Measurements from ENCODE around the gene SRP19. TPM values are rescaled to one million over a fixed set of nuclear protein-coding genes. Genes with fewer than 3 reads are reported as not detected.
A peak's percentile ranks its signal among the peaks of the same experiment; 100 is the strongest.

The SRP19 gene
- total and polyA plus RNA-seq, 12 donors, result 18.4 to 247 (median 77.1) TPM

- Histone ChIP-seq H3K4me1 (replicated peaks in 1 of 2) (peaks cover 6 to 9% of the 10 kb centered on the region in 2 donors), H3K27me3 (no peaks in the 10 kb centered on the region), H3K27ac (no peak overlapping the region), H3K9me3 (replicated peaks in 1 of 3) (no peaks in the 10 kb centered on the region), H3K36me3 (replicated peaks in 1 of 2) (peaks cover 0 to 28% of the 10 kb centered on the region in 2 donors), H3K4me3 (no peak overlapping the region)
- WGBS, 4 donors, result 66 to 92% (median 71%) methylated on average over 4 of the region's 4 CpGs
- DNase-seq, result no peak
- intact Hi-C loops (cut with DNase I), result no loop called here
- TF ChIP-seq CTCF (IDR thresholded peaks at IDR 0.05), result no peak
- TF ChIP-seq POLR2A (IDR thresholded peaks at IDR 0.05), result no peak
Measured at GRCh38 chr5:112878101-112878500, 17.0 kb downstream of the SRP19 start.

- H3K27ac ChIP-seq, result peak overlapping the region in 1 of 5 donors; percentile 37
Measured at GRCh38 chr5:112878760-112879159, 17.7 kb downstream of the SRP19 start.

GRCh38 chr5:112880219-112880964 is 19.3 kb downstream of the SRP19 start:
- Histone ChIP-seq H3K4me1 (replicated peaks in 1 of 2) (peaks cover 13 to 16% of the 10 kb centered on the region in 2 donors), H3K27ac (no peak overlapping the region), H3K36me3 (replicated peaks in 1 of 2) (peaks cover 0 to 42% of the 10 kb centered on the region in 2 donors), H3K27me3 (no peaks in the 10 kb centered on the region), H3K9me3 (replicated peaks in 1 of 3) (no peaks in the 10 kb centered on the region), H3K4me3 (no peak overlapping the region)
- DNase-seq, result no peak
- TF ChIP-seq CTCF (IDR thresholded peaks at IDR 0.05) (no peak), POLR2A (IDR thresholded peaks at IDR 0.05) (no peak)
- intact Hi-C loops (cut with DNase I), result no loop called here
- WGBS, 4 donors, result 95 to 100% (median 98%) methylated on average over 2 of the region's 2 CpGs

More at GRCh38 chr5:112878760-112879159, 17.7 kb downstream of the SRP19 start:
- peak in 1 of 7 donors; percentile 18 for DNase-seq
- 54 to 64% (median 56%) methylated on average over 4 of the region's 4 CpGs for WGBS, 4 donors
- Histone ChIP-seq H3K27me3 (no peaks in the 10 kb centered on the region), H3K4me3 (no peak overlapping the region), H3K9me3 (replicated peaks in 1 of 3) (no peaks in the 10 kb centered on the region), H3K36me3 (replicated peaks in 1 of 2) (peaks cover 0 to 32% of the 10 kb centered on the region in 2 donors), H3K4me1 (replicated peaks in 1 of 2) (peaks cover 12 to 13% of the 10 kb centered on the region in 2 donors)
- TF ChIP-seq CTCF (IDR thresholded peaks at IDR 0.05), result no peak
- TF ChIP-seq POLR2A (IDR thresholded peaks at IDR 0.05), result no peak
- intact Hi-C loops (cut with DNase I), result no loop called here

GRCh38 chr5:112883192-112883591 is 22.1 kb downstream of the SRP19 start:
- H3K27ac ChIP-seq, result peak overlapping the region in 1 of 5 donors; percentile 24
- peaks cover 0 to 56% of the 10 kb centered on the region in 2 donors for H3K36me3 ChIP-seq (replicated peaks in 1 of 2)
- H3K9me3 ChIP-seq (replicated peaks in 1 of 3), result no peaks in the 10 kb centered on the region
- intact Hi-C loops (cut with DNase I), result no loop called here
- no peaks in the 10 kb centered on the region for H3K27me3 ChIP-seq
- no peak overlapping the region for H3K4me3 ChIP-seq
- H3K4me1 ChIP-seq (replicated peaks in 1 of 2), result peaks cover 12 to 16% of the 10 kb centered on the region in 2 donors
- peak in 1 of 7 donors; percentile 17 for DNase-seq
- no peak for TF ChIP-seq CTCF (IDR thresholded peaks at IDR 0.05)
- no peak for TF ChIP-seq POLR2A (IDR thresholded peaks at IDR 0.05)
- 52 to 74% (median 64%) methylated on average over 2 of the region's 2 CpGs for WGBS, 4 donors

Data from adrenal gland (tissue), 12 donors.